Breast epithelium (tissue), 3 donors: ENCODE data around the gene VAV3.

ENCODE experiments used
- POLR2A ChIP-seq: fragments of 450-650 bp; IDR thresholded peaks from one replicate; pipeline ENCODE4 v1.6.1; 2016; ENCODE audit warnings: antibody characterized with exemption, mild to moderate bottlenecking, moderate library complexity
- TF ChIP-seq, protein P1 (sequence below), 3 donors: fragments of 450-650 bp; IDR thresholded peaks; one replicate each; pipeline ENCODE4 v1.5.1; 2016 to 2017; ENCODE audit warnings: antibody characterized with exemption in 3 of 3, mild to moderate bottlenecking in 3 of 3, moderate library complexity in 3 of 3

DNA sequence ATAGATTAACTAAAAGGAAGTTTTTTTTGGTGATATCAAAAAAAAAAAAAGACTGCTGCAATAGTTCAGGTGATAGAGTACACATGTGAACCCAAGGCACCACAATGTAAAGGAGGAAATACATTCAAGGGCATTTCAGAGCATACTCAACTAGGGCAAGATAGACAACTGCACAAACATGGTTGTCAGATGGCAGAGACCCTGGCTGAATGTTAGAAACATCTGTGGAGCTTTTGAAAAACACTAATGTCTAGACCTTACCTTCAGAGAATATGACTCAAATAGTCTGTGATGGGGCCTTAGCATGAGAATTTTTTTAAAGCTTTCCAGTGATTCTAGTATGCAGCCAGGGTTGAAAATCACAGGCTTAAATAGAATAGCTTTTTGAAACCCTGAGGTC is 173.6 kb downstream of the VAV3 start:
- TF ChIP-seq, protein P1, sequence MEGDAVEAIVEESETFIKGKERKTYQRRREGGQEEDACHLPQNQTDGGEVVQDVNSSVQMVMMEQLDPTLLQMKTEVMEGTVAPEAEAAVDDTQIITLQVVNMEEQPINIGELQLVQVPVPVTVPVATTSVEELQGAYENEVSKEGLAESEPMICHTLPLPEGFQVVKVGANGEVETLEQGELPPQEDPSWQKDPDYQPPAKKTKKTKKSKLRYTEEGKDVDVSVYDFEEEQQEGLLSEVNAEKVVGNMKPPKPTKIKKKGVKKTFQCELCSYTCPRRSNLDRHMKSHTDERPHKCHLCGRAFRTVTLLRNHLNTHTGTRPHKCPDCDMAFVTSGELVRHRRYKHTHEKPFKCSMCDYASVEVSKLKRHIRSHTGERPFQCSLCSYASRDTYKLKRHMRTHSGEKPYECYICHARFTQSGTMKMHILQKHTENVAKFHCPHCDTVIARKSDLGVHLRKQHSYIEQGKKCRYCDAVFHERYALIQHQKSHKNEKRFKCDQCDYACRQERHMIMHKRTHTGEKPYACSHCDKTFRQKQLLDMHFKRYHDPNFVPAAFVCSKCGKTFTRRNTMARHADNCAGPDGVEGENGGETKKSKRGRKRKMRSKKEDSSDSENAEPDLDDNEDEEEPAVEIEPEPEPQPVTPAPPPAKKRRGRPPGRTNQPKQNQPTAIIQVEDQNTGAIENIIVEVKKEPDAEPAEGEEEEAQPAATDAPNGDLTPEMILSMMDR (IDR thresholded peaks at IDR 0.05), result no peak
- TF ChIP-seq POLR2A, result no peak
